ENCODE results near the gene G6PC1.

DNA sequence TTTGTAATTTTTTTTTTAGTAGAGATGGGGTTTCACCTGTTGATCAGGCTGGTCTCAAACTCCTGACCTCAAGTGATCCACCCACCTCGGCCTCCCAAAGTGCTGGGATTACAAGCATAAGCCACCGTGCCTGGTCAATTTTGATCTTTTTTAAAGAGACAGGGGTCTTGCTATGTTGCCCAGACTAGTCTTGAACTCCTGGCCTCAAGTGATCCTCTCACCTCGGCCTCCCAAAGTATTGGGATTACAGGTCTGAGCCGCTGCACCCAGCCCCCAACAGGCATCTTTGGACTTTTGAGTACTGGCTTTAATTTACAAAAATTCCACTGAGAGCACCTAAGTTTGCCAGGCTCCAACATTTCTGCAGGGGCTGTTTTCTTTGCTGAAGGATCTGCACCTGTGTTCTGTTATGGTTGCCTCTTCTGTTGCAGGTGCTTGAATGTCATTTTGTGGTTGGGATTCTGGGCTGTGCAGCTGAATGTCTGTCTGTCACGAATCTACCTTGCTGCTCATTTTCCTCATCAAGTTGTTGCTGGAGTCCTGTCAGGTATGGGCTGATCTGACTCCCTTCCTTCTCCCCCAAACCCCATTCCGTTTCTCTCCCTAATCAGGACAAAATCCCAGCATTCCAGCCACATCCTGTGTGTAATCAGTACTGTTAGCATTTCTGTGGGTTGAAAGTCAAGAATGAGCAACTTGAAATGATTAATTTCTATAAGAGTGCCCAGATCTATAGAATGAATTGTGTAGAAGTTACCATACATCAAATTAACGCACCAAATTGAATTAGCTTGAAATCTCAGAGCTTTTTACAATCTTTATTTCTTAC, 8.5 kb downstream of the G6PC1 start:
- TF ChIP-seq, protein P1, sequence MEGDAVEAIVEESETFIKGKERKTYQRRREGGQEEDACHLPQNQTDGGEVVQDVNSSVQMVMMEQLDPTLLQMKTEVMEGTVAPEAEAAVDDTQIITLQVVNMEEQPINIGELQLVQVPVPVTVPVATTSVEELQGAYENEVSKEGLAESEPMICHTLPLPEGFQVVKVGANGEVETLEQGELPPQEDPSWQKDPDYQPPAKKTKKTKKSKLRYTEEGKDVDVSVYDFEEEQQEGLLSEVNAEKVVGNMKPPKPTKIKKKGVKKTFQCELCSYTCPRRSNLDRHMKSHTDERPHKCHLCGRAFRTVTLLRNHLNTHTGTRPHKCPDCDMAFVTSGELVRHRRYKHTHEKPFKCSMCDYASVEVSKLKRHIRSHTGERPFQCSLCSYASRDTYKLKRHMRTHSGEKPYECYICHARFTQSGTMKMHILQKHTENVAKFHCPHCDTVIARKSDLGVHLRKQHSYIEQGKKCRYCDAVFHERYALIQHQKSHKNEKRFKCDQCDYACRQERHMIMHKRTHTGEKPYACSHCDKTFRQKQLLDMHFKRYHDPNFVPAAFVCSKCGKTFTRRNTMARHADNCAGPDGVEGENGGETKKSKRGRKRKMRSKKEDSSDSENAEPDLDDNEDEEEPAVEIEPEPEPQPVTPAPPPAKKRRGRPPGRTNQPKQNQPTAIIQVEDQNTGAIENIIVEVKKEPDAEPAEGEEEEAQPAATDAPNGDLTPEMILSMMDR (IDR thresholded peaks at IDR 0.05) = no peak
- no peak for TF ChIP-seq POLR2A (IDR thresholded peaks at IDR 0.05)
- no peak for TF ChIP-seq POLR2AphosphoS5 (IDR thresholded peaks at IDR 0.05)
